ENCODE data around the gene PELI3.

The PELI3 gene

GRCh38 chr11:66475349-66476172 is 8.9 kb downstream of the PELI3 start:
- no peak for DNase-seq (ENCODE audit: low spot score)

DNA sequence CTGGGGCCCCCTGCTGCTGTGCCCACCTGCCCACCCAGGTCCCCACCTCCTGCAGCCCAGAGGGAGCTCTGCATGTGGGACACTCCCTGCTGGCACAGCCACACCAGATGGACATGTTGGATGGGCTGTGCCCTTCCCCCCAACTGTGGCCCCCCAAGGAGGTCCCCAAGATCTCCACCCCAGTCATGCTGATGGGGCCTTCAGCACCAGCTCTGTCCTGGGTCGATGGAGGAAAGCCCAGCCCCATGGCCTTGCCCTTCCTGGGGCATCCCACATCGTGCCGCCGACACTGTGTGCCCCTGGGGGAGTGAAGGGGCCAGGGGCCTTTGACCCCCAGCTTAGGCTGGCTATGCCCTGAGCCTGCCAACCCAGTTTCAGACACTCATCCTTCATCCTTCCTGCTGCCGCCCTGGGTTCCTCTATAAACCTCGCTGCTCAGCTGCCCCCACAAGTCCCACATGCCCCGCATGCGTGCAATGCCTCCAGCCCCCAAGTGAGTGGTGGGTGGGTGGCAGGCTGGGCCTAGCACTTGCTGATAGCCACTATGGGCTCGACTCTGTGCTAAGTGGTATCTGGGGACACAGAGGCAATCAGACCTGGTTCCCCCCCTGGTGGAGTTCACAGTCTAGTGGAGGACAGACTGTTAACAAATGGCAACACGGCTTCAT is 9.6 kb downstream of the PELI3 start:
- DNase-seq (ENCODE audit: low spot score), result no peak

GRCh38 chr11:66476841-66477251 is 10.1 kb downstream of the PELI3 start:
- no peak for DNase-seq (ENCODE audit: low spot score)

DNA sequence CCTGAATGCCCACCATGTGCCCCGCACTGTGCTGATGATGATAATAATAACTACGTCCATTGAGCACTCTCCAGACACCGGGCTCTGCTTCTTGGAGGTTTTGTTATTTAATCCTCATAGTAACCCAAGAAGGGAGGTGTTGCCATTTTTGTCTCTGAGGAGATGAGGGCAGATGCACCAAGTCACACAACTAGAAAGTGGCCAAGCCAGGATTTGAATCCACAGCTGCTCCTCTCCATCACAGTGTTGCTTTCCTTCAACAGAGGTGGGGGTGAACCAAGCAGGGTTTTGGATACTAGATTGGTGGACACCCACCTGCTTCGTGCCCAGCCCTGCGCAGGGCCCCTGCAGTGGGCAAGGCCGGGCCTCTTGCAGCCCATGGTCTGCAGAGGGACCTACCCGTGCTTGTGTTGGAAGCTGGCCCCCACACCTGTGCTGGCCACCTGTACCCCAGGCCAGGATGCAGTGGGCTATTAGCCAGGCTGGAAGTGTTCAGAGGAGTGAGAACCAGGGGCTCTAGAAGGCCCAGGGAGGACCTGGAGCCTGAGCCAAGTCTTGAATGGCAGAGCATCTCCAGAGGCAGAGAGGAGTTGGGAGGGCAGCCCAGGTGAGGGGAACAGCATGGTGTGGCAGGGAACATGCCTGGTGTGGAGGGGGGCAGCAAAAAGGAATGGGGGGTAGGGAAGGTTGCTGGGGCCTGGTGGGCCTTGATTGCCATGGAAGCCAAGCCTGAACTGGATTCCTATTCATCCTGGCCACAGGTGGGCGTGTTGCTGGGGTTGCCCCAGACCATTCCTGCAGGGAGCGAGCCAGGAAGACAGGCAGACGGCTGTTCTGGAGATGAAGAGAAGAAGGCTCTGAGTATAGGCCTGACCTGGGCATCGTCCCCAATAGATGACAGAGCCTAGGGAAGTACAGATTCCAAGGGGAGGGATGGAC is 10.8 kb downstream of the PELI3 start:
- no peak for DNase-seq (ENCODE audit: low spot score)

GRCh38 chr11:66478729-66479393 is 12.2 kb downstream of the PELI3 start:
- DNase-seq (ENCODE audit: low spot score), result no peak

DNA sequence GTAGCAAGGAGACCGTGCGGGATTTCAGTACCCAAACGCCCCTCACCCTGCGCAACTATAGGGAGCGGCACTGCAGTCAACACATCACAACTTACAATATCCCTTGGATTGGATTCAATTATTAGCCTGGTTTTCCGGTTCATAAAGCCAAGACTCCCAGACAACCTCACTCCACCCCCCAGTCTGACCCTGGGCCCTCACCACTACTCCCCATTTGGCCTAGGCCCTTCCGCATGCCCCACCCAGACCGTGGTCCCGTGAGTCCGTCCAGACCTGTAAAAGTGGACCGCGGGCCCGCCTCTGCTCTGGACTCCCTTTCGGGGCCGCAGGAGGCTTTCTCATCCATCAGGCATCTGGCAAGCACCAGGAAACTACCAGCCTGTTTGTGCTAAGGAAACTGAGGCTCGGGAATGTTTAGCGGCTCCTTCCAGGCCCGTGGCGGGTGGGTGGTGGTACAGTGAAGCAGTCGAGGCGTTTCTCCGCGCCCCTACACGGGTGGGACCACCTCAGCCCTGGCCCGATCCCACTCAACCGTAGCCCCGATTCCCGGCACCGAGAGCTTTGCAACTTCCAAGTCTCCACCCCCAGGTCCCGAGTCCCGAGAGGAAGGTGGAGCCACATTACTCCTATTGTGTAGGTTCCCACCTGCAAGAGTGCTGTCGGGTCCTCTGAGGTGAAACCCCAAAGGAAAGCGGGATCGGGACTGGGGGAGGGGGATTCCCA is 12.8 kb downstream of the PELI3 start:
- DNase-seq (ENCODE audit: low spot score), result peak; percentile 66

DNA sequence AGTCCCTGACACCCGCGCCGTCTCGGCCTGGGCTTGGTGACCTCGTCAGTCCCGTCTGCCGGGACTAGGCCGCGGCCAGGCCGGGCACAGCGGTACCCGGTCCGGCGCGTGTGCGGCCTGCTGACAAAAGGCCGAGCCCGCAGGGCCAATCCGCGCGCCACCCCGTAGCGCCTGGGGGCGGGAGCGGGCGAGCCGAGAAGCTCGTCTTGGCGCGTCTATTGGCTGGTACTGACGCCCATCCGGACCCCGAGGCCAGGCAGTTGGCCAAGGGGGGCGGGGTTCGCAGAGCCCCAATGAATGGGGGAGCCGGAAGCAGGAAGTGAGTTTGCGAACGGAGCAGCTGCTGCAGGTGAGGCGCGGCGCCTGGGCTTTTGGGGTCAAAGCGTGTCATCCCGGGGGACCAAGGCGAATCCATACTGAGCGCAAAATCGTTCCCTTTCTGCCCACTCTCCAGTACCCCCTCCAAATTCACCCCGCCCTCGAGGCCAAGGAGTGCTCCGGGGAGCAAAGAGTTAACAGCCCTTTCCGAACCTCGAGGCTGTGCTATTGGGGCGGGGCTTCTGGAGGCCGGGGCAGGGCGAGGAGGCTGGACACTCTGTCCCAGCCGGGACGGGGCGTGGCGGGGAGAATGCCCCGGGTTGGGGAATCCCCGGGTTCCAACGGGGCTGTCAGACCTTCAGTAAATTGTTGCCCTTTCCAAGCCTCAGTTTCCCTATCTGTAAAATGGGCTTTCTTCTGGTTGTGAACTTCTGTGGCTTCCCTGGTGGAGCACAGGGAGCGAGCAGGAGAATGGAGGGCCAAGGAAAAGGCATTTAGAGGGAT is 13.6 kb downstream of the PELI3 start, which contains the start of gene DPP3:
TSS of gene DPP3 (plus strand) at position 318 of the 822 bp plus-strand sequence. CDS start 1,767 bp downstream, outside the sequence.
- peak; percentile 100 for DNase-seq (ENCODE audit: low spot score)

DNA sequence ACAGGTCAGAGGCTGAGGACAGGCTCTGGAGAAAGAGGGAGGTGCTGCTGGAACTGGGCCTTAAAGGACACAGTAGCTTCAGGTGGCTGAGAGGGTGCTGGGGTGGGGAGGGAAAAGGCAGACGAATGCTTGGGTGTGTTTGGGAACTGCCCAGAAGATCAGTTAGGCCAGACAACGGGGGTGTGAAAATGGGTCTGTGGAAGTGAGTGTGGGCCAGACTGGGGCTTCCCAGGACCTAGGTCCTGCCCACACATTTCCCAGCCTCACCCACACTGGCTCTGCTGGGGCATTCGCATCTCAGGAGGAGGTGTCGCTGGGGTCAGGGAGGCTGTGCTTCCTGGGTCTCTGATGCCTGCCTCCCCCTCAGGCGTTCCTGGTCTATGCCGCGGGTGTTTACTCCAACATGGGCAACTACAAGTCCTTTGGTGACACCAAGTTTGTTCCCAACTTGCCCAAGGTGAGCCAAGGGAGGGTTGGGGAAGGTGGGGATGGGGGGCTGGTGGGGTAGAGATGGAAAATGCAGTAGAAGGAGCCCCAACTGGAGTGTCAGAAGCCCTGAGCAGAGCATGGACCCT is 18.2 kb downstream of the PELI3 start:
- no peak for DNase-seq (ENCODE audit: low spot score)

- no peak for DNase-seq (ENCODE audit: low spot score)
Measured at GRCh38 chr11:66488957-66489356, 22.3 kb downstream of the PELI3 start.

DNA sequence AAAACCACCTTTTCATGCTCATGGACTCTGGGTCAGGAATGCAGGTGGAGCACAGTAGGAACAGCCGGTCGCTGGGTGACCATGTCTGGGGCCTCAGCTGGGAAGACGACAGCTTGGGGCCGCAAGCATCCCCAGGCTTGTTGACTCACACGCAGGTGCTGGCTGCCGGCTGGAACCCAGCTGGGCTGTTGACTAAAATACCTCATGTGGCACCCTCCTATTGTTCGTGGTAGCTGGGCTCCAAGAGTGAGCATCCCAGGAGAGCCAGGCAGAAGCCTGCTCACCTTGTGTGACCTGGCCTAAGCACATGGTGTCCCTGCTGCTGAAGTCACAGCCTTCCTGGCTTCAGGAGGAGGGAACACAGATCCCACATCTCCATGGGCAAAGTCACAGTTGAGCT is 22.9 kb downstream of the PELI3 start:
- no peak for DNase-seq (ENCODE audit: low spot score)

- no peak for DNase-seq (ENCODE audit: low spot score)
Measured at GRCh38 chr11:66491315-66491935, 24.7 kb downstream of the PELI3 start.

DNA sequence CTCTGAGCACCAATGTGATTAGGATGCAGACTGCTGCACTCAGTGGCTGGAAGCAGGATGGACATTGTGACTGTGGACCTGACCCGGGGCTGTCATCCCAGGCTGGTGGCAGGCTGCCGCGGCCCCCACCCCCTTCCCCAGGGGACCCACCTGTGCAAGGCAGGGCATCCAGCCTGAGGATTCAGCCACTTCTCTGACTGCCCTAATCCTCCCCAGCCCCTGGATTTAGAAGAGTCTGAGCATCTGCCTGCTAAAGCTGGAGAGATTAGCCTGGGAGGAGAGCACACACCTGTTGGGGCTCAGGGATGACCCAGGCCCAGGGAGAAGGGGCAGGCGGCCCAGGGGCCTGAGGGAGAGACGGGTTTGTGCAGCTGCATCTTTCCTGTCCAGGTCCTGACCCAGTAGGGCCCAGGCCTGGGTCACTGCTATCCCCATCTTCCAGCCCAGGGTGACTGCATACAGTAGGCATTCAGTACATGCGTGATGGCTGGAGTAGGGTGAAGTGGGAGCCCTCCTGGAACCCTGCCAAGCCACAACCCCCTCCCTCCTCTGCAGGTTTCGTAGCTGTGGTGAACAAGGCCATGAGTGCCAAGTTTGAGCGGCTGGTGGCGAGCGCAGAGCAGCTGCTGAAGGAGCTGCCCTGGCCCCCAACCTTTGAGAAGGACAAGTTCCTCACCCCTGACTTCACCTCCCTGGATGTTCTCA is 25.6 kb downstream of the PELI3 start:
- no peak for DNase-seq (ENCODE audit: low spot score)

DNA sequence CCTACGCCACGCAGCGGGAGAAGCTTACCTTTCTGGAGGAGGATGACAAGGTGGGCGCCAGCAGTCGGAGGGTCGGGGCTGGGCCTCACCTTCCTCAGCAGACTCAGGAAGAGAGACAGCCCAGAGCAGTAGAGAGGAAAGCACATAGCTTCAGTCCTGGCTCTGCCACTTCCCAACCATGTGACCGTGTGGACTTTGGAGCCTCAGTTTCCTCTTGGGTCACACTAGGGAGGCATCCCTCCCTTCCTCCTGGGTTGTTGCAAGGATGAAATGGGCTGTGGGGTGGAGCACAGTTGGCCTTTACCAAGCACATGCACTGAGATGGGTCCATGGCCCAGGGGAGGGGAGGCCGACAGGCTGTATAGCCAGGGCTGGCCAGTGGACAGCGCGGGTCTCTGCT is 26.4 kb downstream of the PELI3 start:
- no peak for DNase-seq (ENCODE audit: low spot score)

DNA sequence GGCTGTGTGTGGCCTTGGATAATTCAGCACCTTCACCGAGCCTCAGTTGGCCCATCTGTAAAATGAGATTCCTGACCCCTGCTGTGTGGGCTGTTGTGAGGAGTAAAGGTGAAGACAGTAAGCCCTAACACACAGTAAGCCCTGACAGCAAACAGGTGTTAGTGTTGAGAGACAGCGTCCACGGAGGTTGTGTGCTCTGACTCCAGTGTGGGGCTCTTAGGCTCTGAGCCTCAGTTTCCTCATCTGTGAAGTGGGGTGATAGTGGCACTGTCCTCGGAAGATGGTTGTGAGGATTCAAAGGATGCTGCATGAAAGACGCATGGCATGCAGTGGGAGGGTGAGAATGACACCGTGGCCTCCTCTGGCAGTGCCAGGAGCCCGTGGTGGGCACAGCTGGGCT is 27.8 kb downstream of the PELI3 start:
- no peak for DNase-seq (ENCODE audit: low spot score)

- no peak for DNase-seq (ENCODE audit: low spot score)
Measured at GRCh38 chr11:66494935-66495334, 28.2 kb downstream of the PELI3 start.

DNA sequence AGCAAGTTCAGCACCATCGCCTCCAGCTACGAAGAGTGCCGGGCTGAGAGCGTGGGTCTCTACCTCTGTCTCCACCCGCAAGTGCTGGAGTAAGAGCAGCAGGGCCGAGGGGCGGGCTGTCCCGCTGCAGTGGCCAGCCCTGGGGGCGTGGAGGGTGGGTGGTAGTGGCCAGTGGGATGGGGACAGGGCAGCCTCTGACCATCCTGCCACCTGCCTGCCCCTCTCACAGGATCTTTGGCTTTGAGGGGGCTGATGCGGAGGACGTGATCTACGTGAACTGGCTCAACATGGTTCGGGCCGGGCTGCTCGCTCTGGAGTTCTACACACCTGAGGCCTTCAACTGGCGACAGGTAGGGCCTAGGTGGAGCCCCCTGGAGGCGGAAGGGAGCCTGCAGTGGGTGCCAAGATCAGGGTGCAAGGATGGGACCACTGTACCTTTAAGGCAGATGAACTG is 28.7 kb downstream of the PELI3 start:
- DNase-seq (ENCODE audit: low spot score), result no peak

- DNase-seq (ENCODE audit: low spot score), result no peak
Measured at GRCh38 chr11:66497206-66497605, 30.5 kb downstream of the PELI3 start.

DNA sequence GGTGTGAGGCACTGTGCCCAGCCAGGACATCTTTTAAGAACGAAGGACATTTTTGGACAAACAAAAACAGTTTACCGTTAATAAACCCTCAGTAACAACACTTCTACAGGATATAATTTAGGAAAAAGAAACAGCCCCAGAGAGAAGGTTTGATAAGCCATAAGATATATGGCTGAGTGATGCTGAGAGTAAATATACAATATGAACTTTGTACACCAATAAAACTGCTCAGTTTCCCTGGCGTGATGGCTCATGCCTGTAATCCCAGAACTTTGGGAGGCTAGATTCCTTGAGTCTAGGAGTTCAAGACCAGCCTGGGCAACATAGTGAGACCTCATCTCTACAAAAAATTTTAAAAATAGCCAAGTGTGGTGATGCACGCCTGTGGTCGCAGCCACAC is 31.8 kb downstream of the PELI3 start:
- no peak for DNase-seq (ENCODE audit: low spot score)
